DND-41 (cell line): ENCODE data around the gene GREB1.

Experiments used
- EZH2 ChIP-seq: IDR thresholded peaks from 3 replicates; pipeline ENCODE4 v1.6.1; 2012; ENCODE audit warnings: borderline replicate concordance, low read depth, mild to moderate bottlenecking, moderate library complexity, low read length, inconsistent platforms; ENCODE audit not compliant: severe bottlenecking
- TF ChIP-seq, protein P1 (sequence below): IDR thresholded peaks from 2 replicates; pipeline ENCODE4 v1.5.1; 2012; ENCODE audit warnings: borderline replicate concordance, low read length, moderate library complexity, mild to moderate bottlenecking; ENCODE audit not compliant: poor library complexity, severe bottlenecking; ENCODE audit errors: extremely low read depth

DNA sequence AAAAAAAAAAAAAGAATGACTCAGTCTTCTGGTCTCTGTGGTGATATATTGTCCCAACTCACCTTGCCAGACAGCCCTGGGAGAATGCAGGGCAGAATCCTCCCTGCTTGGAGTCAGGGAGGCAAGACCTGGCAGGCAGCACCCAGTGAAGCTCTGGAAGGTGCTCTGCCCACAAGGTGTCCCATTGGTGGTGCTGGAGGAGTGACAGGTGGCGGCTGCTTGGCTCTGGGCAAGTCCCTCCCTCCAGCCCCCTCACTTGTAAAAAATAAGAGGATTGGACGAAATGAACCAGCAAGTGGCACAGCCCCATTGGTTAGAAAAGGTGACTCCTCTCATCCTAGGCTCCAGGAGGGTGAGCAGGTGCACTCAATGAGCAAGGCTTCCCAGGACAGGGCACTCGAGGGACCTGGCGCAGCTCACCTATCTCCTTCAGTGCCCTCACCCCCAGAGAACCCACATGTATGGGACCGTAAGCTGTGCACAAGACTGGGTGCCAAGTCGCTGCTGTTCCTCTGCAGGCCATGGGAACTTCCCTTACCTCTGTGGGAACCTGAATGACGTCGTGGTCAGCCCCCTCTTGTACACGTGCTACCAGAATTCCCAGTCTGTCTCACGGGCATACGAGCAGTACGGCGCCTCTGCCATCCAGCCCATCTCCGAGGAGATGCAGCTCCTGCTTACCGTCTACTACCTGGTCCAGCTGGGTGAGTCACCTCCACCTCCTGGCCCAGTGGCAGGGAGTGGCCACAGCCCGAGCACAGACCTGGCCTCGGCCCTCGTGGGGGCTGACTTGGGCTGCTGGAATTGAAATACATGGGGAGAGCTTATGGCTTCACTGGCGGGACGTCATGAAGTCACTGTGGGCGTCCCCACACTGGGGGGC is 54.6 kb downstream of the GREB1 start:
- TF ChIP-seq, protein P1, sequence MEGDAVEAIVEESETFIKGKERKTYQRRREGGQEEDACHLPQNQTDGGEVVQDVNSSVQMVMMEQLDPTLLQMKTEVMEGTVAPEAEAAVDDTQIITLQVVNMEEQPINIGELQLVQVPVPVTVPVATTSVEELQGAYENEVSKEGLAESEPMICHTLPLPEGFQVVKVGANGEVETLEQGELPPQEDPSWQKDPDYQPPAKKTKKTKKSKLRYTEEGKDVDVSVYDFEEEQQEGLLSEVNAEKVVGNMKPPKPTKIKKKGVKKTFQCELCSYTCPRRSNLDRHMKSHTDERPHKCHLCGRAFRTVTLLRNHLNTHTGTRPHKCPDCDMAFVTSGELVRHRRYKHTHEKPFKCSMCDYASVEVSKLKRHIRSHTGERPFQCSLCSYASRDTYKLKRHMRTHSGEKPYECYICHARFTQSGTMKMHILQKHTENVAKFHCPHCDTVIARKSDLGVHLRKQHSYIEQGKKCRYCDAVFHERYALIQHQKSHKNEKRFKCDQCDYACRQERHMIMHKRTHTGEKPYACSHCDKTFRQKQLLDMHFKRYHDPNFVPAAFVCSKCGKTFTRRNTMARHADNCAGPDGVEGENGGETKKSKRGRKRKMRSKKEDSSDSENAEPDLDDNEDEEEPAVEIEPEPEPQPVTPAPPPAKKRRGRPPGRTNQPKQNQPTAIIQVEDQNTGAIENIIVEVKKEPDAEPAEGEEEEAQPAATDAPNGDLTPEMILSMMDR: no peak
- TF ChIP-seq EZH2: no peak
